ENCODE data around the gene BLOC1S3.
A peak's percentile ranks its signal among the peaks of the same experiment; 100 is the strongest.

BLOC1S3 gene

GRCh38 chr19:45161738-45162607 is 16.6 kb upstream of the BLOC1S3 start:
- DNase-seq (ENCODE audit: low spot score): peak; percentile 77

DNA sequence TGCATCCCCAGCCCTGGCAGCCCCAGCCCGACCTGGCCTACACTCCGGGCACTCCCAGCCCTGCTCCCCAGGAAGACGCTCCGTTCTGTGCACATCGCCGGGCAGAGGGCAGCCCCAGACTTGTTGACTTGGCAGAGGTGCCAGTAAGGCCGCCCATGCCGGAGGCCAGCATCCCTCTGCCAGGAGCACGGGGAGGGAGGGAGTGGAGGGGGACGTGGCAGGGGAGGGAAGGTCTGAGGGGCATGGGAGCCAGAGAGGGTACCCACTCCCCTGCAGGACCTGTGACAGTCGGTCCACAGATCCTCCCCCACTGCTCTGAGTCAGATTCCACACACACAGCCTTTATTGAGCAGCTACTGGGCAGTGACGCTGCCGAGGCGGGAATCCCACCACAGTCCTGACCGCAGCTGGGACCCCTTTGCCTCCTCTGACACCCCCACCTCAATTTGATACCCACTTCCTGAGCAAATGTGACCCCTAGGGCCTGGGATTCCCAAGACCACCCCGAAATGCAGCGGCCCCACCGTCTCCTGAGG is 15.9 kb upstream of the BLOC1S3 start:
- DNase-seq (ENCODE audit: low spot score): peak; percentile 3

DNA sequence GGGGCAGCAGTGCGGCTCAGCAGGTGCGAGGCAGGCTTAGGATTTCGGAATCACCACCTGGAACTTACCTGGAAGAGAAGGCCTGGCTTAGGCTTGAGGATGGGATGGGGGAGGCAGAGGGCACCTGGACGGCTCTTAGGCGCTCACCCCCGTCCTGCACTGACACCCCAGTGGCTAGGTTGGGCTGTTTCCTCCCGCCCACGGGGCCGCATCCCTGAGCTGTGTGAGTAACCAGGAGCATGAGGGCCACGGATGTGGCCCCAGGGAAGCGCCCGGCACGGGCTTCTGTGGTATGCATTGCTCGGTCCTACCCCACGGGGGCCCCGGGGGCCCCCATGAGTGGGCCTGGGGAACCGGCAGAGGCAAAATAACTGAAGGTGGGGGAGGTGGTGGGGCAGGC is 15.4 kb upstream of the BLOC1S3 start:
- no peak for DNase-seq (ENCODE audit: low spot score)

DNA sequence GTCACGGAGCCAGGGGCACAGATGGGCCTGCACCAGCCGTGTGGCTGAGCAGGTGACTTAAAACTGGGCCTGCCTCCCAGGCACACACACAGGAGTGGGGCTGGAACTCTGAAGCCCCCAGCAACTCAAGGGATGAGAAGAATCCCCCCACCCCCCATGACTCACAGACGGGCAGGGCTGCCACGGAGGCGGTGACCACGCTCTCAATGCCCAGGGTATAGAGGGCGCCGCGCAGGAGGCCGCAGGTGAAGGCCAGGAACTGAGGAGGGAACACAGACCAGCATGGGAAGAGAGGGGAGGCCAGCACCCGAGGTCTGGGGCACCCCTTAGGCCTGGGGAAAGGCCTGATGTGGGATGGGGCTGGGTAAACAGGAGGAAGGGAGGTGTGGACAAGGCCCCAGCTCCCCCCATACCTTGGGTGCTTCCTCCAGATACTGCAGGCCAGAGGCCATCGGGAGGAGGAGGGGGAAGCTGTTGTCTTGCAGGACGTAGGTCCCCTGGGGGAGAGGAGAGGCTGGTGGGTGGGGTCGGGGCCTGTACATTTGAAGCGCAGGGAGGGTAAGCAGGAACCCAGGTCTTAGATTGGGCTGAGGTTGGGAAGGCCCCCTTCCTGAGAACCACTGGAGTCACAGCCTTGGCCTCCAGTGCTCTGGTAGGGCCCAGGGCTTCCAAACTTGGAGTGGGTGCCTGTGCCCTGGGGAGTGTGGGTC is 14.7 kb upstream of the BLOC1S3 start:
- no peak for DNase-seq (ENCODE audit: low spot score)

GRCh38 chr19:45164577-45165335 is 13.8 kb upstream of the BLOC1S3 start:
- DNase-seq (ENCODE audit: low spot score): peak; percentile 78

- DNase-seq (ENCODE audit: low spot score): peak; percentile 35
These were observed 11.8 kb upstream of the BLOC1S3 start for GRCh38 chr19:45166723-45167252.

DNA sequence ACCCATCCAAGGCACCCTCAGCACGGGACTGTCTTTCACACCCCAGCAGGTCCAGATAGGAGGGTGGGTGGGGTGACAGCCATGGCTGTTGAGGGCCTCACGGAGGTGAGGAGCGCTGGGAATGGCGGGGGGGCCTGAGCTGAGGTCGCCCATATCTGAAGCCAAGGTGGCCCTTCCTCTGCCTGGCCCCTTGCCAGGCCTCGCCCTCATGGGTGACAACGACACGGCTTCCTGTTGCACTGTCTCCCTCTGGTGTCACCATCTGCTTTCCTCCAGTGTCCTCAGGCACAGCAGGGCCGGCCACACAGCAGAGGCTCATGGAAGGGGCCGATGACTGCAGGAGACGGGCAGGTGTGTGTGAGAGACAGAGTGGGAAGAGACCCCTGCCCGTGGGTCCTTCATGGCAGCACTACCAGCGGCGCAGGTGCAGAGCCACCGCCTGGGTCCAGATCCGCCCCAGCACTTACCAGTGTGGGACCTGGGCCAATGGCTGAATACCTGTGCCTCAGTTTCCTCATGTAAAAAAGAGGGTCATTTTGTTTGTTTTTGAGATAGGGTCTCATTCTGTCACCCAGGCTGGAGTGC is 9.7 kb upstream of the BLOC1S3 start:
- DNase-seq (ENCODE audit: low spot score): no peak

GRCh38 chr19:45169602-45170001 is 9.0 kb upstream of the BLOC1S3 start:
- DNase-seq (ENCODE audit: low spot score): no peak

- no peak for DNase-seq (ENCODE audit: low spot score)
These were observed 8.2 kb upstream of the BLOC1S3 start for GRCh38 chr19:45170146-45171106.

- DNase-seq (ENCODE audit: low spot score): no peak
These were observed 7.4 kb upstream of the BLOC1S3 start for GRCh38 chr19:45171211-45171623.

DNA sequence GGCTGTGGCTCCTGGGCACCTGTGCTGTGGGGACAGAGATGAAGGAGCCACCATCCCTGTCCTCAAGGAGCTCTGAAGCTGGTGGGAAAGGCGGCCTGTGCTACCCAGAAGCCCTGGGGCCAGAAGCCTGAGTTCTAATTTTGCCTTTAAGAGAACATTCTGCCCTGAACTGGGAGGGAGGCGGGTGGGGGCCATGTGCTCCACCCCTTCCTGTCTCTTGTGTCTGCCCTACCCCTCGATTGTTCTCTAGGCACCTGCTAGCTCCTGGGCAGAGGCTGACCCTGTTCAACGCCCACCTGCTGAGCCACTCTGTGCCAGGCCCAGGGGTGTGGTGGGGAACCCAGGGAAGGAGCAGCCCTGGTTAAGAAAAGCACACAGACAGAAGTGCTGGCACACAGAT is 6.4 kb upstream of the BLOC1S3 start:
- DNase-seq (ENCODE audit: low spot score): no peak

- no peak for DNase-seq (ENCODE audit: low spot score)
These were observed 5.9 kb upstream of the BLOC1S3 start for GRCh38 chr19:45172611-45173208.

DNA sequence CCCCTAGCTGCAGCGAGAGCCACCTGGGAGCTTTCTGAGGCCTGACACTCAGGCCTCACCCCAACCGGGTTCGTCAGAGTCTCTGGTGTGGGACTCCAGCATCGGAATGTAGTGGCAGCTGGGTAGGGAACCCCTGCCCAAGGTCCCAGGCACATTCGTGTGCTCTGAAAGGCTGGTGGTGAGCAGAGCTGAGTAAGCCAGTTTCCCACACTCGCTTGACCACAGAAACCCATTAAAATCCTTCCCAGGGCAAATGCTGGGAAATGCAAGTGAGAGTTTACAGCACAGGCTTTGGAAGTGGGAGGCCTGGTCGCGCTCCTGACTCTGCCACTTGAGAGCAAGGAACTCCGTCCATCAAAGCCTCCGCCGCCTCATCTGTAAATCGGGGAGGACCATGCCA is 4.8 kb upstream of the BLOC1S3 start:
- no peak for DNase-seq (ENCODE audit: low spot score)

GRCh38 chr19:45175515-45176345 is 2.9 kb upstream of the BLOC1S3 start:
- no peak for DNase-seq (ENCODE audit: low spot score)

- no peak for DNase-seq (ENCODE audit: low spot score)
These were observed 745 bp upstream of the BLOC1S3 start, which contains the start of gene TRAPPC6A for GRCh38 chr19:45177817-45178261. TRAPPC6A (minus strand) TSS chr19:45178237; CDS start chr19:45178218, 19 bp downstream.

- DNase-seq (ENCODE audit: low spot score): peak; percentile 29
These were observed 698 bp downstream of the BLOC1S3 start for GRCh38 chr19:45179072-45179891.

- no peak for DNase-seq (ENCODE audit: low spot score)
These were observed 1.3 kb downstream of the BLOC1S3 start for GRCh38 chr19:45179892-45180370.

- DNase-seq (ENCODE audit: low spot score): no peak
These were observed 2.4 kb downstream of the BLOC1S3 start for GRCh38 chr19:45180936-45181335.

Data from iPS-NIHi11 (cell line).